GM11168 (cell line): ENCODE measurements around the gene MICAL2.

Experiments used
- in situ Hi-C: fragments of 300-500 bp; cut with MboI; formaldehyde crosslinking; loops from one replicate; pipeline ENCODE4 v1.12.0; 2022; ENCODE audit warnings: low sequenced_read_pairs; ENCODE audit not compliant: unreplicated experiment

Gene MICAL2

GRCh38 chr11:12198251-12199222 is 88.1 kb downstream of the MICAL2 start:
- in situ Hi-C loops = no loop called here

DNA sequence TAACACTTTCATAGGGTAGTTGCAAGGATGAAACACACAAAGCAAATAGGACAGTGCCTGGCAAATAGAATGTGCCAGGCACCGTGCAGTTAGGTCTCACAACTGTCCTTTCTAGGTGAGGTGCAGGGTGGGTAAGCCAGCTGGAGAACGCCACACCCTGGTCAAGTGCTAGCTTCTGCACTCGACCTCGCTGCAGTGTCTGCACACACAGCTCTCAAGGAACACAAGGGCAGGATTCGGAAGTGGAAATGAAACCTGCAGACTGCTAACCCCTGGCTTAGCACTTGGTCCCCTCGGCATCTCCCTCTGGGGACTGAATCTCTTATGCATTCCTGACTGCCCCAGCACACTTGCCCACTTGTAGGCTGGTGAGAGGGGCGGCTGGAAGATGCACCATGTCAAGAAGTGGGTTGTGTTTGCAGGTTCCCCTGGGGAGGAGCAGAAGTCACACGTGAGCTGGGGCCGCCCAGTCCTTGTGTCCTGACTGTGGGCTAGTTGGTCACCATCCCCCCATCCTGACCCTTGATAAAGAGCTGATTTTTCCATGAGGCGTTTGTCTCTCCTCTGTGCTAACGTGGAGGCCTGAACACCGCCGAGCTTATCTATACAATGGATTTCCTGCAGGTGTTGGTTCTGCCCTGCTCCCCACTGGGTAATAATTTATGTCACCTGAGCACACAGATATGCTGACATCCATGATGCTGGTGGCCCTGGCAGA is 89.0 kb downstream of the MICAL2 start:
- in situ Hi-C loops = no loop called here

- in situ Hi-C loops = no loop called here
These were observed 90.0 kb downstream of the MICAL2 start for GRCh38 chr11:12200279-12200990.

- in situ Hi-C loops = no loop called here
These were observed 90.9 kb downstream of the MICAL2 start for GRCh38 chr11:12200991-12201985.

DNA sequence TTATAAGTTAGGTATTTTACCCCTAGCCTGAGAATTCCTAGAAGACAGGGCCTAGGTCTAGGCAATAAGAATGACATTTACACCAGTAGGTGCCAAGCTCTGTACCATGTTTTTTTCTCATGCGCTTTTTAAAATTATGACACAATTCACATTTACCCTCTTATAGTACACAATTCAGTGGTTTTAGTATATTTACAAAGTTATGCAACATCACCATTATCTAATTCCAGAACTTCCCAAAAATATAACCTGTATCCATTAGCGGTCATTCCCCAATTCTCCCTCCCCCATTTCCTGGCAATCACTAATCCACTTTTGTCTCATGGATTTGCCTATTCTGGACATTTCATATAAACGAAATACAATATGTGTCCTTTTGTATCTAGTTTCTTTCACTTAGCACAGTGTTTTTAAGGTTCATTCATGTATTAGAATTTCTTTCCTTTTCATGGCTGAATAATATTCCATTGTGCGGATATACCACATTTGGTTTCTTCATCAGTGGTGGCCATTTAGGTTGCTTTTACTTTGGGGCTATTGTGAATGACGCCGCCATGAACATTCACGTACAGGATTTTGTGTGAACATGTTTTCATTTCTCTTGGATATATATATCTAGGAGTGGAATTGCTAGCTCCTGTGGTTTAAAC is 92.4 kb downstream of the MICAL2 start:
- in situ Hi-C loops = no loop called here

- in situ Hi-C loops = no loop called here
These were observed 94.1 kb downstream of the MICAL2 start for GRCh38 chr11:12204506-12204905.

DNA sequence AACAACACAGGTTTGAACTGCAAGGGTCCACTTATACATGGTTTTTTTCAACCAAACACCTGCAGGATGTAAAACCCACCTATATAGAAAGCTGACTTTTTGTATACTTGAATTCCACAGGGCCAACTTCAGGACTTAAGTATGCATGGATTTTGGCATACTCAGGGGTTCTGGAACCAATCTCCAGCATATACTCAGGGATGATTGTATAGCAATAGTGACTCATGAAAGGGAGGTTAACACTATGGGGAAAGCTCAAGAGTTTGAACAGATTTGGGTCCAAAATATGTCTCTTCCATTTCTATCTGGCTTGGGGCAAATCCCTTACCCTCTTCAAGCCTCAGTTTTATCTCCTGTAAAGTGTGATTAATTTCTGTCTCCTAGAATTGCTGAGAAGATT is 94.9 kb downstream of the MICAL2 start:
- in situ Hi-C loops = no loop called here

- in situ Hi-C loops = no loop called here
These were observed 96.1 kb downstream of the MICAL2 start for GRCh38 chr11:12206529-12206928.

- in situ Hi-C loops = no loop called here
These were observed 97.2 kb downstream of the MICAL2 start for GRCh38 chr11:12207384-12208150.

DNA sequence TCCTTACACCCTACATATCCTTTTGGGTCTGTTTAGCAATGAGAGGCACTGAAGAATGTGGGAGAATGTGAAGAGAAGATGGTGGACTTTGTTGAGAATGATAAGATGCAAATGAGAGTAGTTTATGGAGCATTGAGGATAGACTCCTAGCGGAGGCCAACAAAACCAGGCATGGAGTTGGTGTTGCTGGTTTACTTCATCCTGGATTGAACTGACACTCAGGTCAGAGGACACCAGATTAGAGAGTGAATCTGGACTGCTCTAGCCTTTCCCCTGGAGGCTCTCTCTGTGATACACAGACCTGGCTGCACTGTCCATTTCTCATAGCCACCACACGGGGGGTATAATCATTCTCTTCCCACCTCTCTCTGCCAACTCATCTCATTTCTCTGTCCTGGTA is 98.7 kb downstream of the MICAL2 start:
- in situ Hi-C loops = no loop called here

DNA sequence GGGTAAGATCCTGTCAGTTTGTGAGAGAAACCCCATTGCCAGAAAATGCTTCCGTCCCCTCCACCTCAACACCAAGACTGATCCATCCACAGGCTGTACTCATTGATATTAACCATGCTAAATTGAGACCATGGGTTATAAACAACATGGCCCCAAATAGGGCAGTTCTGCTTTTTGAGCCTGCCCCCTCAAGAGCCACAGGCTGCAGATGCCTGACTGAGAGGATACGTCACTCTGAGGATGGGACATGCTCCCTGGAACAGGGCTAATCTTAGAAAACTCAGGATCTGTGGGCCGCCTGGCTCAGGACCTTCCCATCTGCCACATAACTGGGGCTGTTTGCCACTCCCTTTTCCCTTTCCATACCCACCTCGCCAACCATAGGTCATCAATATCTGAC is 99.8 kb downstream of the MICAL2 start:
- in situ Hi-C loops = no loop called here

DNA sequence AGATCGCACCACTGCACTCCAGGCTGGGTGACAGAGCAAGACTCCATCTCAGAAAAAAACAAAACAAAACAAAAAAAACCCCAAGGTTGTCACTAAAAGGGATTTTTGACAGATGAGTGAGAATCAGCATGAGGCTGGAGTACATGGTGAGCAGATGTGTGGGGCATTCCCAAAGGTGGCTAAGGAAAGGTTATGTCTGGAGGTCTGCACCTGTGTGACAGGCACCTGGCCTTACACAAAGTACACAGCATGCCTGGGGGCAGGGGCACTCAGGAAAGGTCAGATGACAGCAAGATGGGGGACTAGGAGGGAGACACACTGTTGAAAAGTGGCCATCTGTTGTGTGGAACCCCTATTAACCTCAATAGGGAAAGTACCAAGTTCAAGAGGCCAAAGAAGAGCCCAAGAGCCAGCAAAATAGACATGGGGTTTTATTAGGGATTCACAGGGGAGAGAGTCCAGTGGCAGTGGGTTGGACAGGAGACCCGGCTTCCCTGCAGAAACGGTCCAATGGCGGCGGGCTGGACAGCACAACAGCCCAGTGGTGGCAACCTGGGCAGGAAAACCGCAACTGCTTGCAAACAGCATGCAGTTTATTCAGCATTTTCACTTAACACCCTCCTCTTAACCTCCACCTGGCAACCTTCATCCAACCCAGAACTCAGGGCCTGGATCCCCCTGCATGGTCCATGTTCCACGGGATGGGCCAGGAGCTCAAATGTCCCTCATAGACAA is 101.1 kb downstream of the MICAL2 start:
- in situ Hi-C loops = no loop called here

DNA sequence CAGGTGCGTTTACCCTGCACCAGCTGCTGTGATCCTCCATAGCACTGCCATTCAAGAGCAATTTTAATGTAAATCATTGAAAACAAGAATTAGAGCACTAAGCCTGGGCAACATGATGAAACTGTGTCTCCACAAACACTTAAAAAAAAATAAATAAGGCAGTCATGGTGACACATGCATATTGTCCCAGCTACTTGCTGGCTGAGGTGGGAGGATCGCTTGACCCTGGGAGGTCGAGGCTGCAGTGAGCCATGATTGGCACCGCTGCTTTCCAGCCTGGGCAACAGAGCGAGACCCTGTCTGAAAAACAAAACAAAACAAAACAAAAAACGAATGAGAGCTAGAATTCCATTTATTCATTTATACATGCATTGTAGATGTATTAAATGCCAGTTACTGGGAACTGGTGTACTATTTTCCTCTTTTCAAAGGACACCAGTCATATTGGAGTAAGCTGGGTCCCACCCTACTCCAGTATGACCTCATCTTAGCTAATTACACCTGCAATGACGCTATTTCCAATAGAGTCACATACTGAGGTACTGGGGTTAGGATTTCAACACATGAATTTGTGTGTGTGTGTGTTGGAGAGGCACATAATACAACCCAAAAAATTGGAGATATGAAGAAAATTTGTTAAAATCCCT is 101.9 kb downstream of the MICAL2 start:
- in situ Hi-C loops = no loop called here

DNA sequence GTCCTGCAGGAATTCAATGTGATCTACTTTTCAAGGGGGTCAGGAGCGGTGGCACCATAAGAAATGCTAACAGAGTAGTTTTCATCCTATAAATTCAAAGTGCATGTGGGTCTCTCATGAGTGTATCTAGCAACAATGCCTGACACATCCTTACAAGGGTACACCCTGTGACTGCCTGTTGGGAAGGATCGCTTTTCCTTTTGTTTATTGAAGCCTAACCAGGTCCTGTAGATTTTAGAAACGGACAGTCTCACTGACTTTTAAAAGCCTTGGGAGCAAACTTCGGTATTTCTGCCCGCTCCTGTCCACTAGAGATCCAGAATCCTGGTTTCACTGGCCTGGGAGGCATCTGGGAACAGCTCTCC is 102.4 kb downstream of the MICAL2 start:
- in situ Hi-C loops = no loop called here

- in situ Hi-C loops = no loop called here
These were observed 103.5 kb downstream of the MICAL2 start for GRCh38 chr11:12213883-12214282.

- in situ Hi-C loops = no loop called here
These were observed 104.4 kb downstream of the MICAL2 start for GRCh38 chr11:12214751-12215150.

- in situ Hi-C loops = no loop called here
These were observed 104.8 kb downstream of the MICAL2 start for GRCh38 chr11:12215181-12215593.
